Kidney (tissue), 14 donors: Measurements from ENCODE around the gene GOLGA2. TPM values are rescaled to one million over a fixed set of nuclear protein-coding genes. Genes with fewer than 3 reads are reported as not detected.

Source experiments
- DNase-seq, 5 donors: peaks; one replicate each; pipeline ENCODE4 v3.0.0-alpha.2; 2013 to 2020
- FAIRE-seq: peaks from 2 replicates; lab custom pipeline; 2012; peaks lifted over from hg19 to GRCh38; lab: Jason Lieb, UNC
- H3K27ac ChIP-seq, 2 donors: one replicate each; pipeline ENCODE4 v1.7.0; 2013; ENCODE audit warnings: low read depth in 2 of 2, low read length in 2 of 2, inconsistent platforms in 1 of 2
- H3K27me3 ChIP-seq: one replicate; pipeline ENCODE4 v1.7.1; 2013; ENCODE audit warnings: low read length, inconsistent platforms; ENCODE audit not compliant: control insufficient read depth, insufficient read depth
- H3K36me3 ChIP-seq, 3 donors: one replicate each; pipeline versions ENCODE4 v1.7.0 to v1.7.1; 2013; ENCODE audit warnings: low read length in 3 of 3, control low read depth in 1 of 3, inconsistent platforms in 1 of 3; ENCODE audit not compliant: insufficient read depth in 3 of 3, control insufficient read depth in 2 of 3
- H3K4me1 ChIP-seq, 3 donors: one replicate each; pipeline versions ENCODE4 v1.7.0 to v1.7.1; 2013; ENCODE audit warnings: low read length in 3 of 3, inconsistent platforms in 1 of 3, low read depth in 1 of 3; ENCODE audit not compliant: control insufficient read depth in 2 of 3, insufficient read depth in 2 of 3
- H3K4me3 ChIP-seq, 3 donors: one replicate each; pipeline versions ENCODE4 v1.7.0 to v1.8.1; 2013; ENCODE audit warnings: low read length in 3 of 3, control low read depth in 1 of 3, inconsistent platforms in 1 of 3
- H3K9ac ChIP-seq, 3 donors: one replicate each; pipeline versions ENCODE4 v1.7.0 to v1.7.1; 2013; ENCODE audit warnings: low read length in 3 of 3, control low read depth in 1 of 3, inconsistent platforms in 1 of 3
- H3K9me3 ChIP-seq, 3 donors: one replicate each; pipeline versions ENCODE4 v1.7.0 to v1.7.1; 2013; ENCODE audit warnings: low read length in 3 of 3, control low read depth in 1 of 3, inconsistent platforms in 1 of 3; ENCODE audit not compliant: control insufficient read depth in 2 of 3, insufficient read depth in 1 of 3
- CTCF ChIP-seq: IDR thresholded peaks from 3 replicates; pipeline ENCODE4 v1.5.1; 2012; ENCODE audit warnings: mild to moderate bottlenecking, moderate library complexity, borderline replicate concordance; ENCODE audit not compliant: insufficient read depth; ENCODE audit errors: extremely low read depth
- intact Hi-C: fragments of 100-400 bp; cut with DNase I; formaldehyde crosslinking; loops from one replicate; pipeline ENCODE4 v1.11.1; 2022
- polyA plus RNA-seq: library from polyadenylated mRNA; stranded (reverse); fragments of 350-450 nt; fragmentation: Illumina TruSeq; extraction: RNeasy Lipid Tissue Mini Kit (QIAGEN cat#74804); gene quantifications from one replicate; pipeline ENCODE4 v1.2.3, GENCODE V29; 2014; ENCODE audit warnings: low read depth, low replicate concordance; ENCODE audit not compliant: insufficient read depth
- total RNA-seq: library from RNA; stranded (reverse); fragmentation: NEBNext Ultra II Directional; extraction: Animal tissue kit (Norgen Biotek cat#: 25700); gene quantifications from one replicate; pipeline ENCODE4 v1.2.1, GENCODE V29; 2021
- donor health status: control.
- donor health status: control.
- donor health status: control.
- donor health status: control.
- donor health status: control.
- donor health status: DM: yes; HTN: yes; CAD: no.
- donor health status: Normal renal cell carcinoma (clear cell type).

GOLGA2 gene
- total and polyA plus RNA-seq, 2 donors from 2014 or later, result 42.9 to 79.7 TPM

- no peak overlapping the region for H3K27ac ChIP-seq
- DNase-seq (no peak), FAIRE-seq (no peak)
- no peak for TF ChIP-seq CTCF
- H3K4me3 ChIP-seq, result no peak overlapping the region
- intact Hi-C loops, result no loop called here
- no peaks in the 10 kb centered on the region for H3K9me3 ChIP-seq
- peaks cover 0 to 7% (median 0%) of the 10 kb centered on the region in 3 donors for H3K4me1 ChIP-seq
- no peak overlapping the region for H3K9ac ChIP-seq
- no peaks in the 10 kb centered on the region for H3K36me3 ChIP-seq
- H3K27me3 ChIP-seq, result no peaks in the 10 kb centered on the region
These were observed 21.5 kb upstream of the GOLGA2 start for GRCh38 chr9:128297221-128297773.

- Histone ChIP-seq H3K27ac (no peak overlapping the region), H3K4me3 (no peak overlapping the region), H3K36me3 (no peaks in the 10 kb centered on the region), H3K9ac (no peak overlapping the region), H3K4me1 (peaks cover 0 to 7% (median 0%) of the 10 kb centered on the region in 3 donors), H3K9me3 (no peaks in the 10 kb centered on the region), H3K27me3 (no peaks in the 10 kb centered on the region)
- TF ChIP-seq CTCF, result no peak
- intact Hi-C loops, result no loop called here
- no peak for FAIRE-seq
- DNase-seq, result no peak
These were observed 20.8 kb upstream of the GOLGA2 start for GRCh38 chr9:128296340-128297220.

GRCh38 chr9:128294142-128294541, 18.3 kb upstream of the GOLGA2 start:
- intact Hi-C loops, result no loop called here
- H3K4me1 ChIP-seq, result peaks cover 0 to 7% (median 0%) of the 10 kb centered on the region in 3 donors
- no peak overlapping the region for H3K27ac ChIP-seq
- H3K9me3 ChIP-seq, result no peaks in the 10 kb centered on the region
- no peak for DNase-seq
- no peaks in the 10 kb centered on the region for H3K27me3 ChIP-seq
- TF ChIP-seq CTCF, result no peak
- H3K9ac ChIP-seq, result no peak overlapping the region
- no peaks in the 10 kb centered on the region for H3K36me3 ChIP-seq
- FAIRE-seq, result no peak
- no peak overlapping the region for H3K4me3 ChIP-seq
